IMR-90 (cell line): Measurements from ENCODE around the gene SLC29A1.

ENCODE experiments used
- BHLHE40 ChIP-seq: fragments of 150-350 bp; IDR thresholded peaks from 2 replicates; pipeline ENCODE4 v1.6.1; 2016; ENCODE audit warnings: mild to moderate bottlenecking, low read depth, low read length
- CEBPB ChIP-seq: IDR thresholded peaks from 2 replicates; pipeline ENCODE4 v1.6.1; 2012; ENCODE audit warnings: low read depth, low read length, improper control_type of control experiment
- CHD1 ChIP-seq: IDR thresholded peaks from 2 replicates; pipeline ENCODE4 v1.6.1; 2012; ENCODE audit warnings: low read depth, low read length, improper control_type of control experiment
- CTCF ChIP-seq: conservative IDR thresholded peaks from 2 replicates; pipeline ENCODE4 v1.5.1; 2012; ENCODE audit warnings: mild to moderate bottlenecking, low read depth, low read length, improper control_type of control experiment
- ELK1 ChIP-seq: fragments of 150-350 bp; IDR thresholded peaks from 2 replicates; pipeline ENCODE4 v1.6.1; 2016; ENCODE audit warnings: low read depth, mild to moderate bottlenecking, low read length, moderate library complexity, borderline replicate concordance
- FOS ChIP-seq: fragments of 150-350 bp; IDR thresholded peaks from 2 replicates; pipeline ENCODE4 v1.6.1; 2016; ENCODE audit warnings: low read depth, low read length
- MAFK ChIP-seq: IDR thresholded peaks from 2 replicates; pipeline ENCODE4 v1.6.1; 2012; ENCODE audit warnings: low read depth, low read length, improper control_type of control experiment
- MAZ ChIP-seq: IDR thresholded peaks from 2 replicates; pipeline ENCODE4 v1.6.1; 2012; ENCODE audit warnings: low read depth, mild to moderate bottlenecking, low read length, improper control_type of control experiment, moderate library complexity, borderline replicate concordance
- MXI1 ChIP-seq: IDR thresholded peaks from 2 replicates; pipeline ENCODE4 v1.6.1; 2012; ENCODE audit warnings: low read depth, mild to moderate bottlenecking, low read length, moderate library complexity, borderline replicate concordance
- POLR2A ChIP-seq: IDR thresholded peaks from 2 replicates; pipeline ENCODE4 v1.6.1; 2012; ENCODE audit warnings: mild to moderate bottlenecking, low read depth, low read length
- RAD21 ChIP-seq: IDR thresholded peaks from 2 replicates; pipeline ENCODE4 v1.6.1; 2012; ENCODE audit warnings: low read length, improper control_type of control experiment
- RCOR1 ChIP-seq: IDR thresholded peaks from 2 replicates; pipeline ENCODE4 v1.6.1; 2012; ENCODE audit warnings: mild to moderate bottlenecking, low read length, improper control_type of control experiment; ENCODE audit not compliant: insufficient replicate concordance
- RFX5 ChIP-seq: IDR thresholded peaks from 2 replicates; pipeline ENCODE4 v1.8.0; 2012; ENCODE audit warnings: low read depth, mild to moderate bottlenecking, low read length, moderate library complexity
- USF2 ChIP-seq: fragments of 150-350 bp; IDR thresholded peaks from 2 replicates; pipeline ENCODE4 v1.6.1; 2017; ENCODE audit warnings: mild to moderate bottlenecking, antibody characterized with exemption, low read length, low read depth

- TF ChIP-seq CTCF, result no peak
- TF ChIP-seq POLR2A, result no peak
- no peak for TF ChIP-seq CHD1
- TF ChIP-seq ELK1, result no peak
- no peak for TF ChIP-seq MAFK
- no peak for TF ChIP-seq RAD21
- TF ChIP-seq RFX5, result no peak
- TF ChIP-seq BHLHE40, result no peak
- no peak for TF ChIP-seq MAZ
- no peak for TF ChIP-seq USF2
- TF ChIP-seq MXI1, result no peak
- TF ChIP-seq RCOR1, result no peak
- TF ChIP-seq FOS, result no peak
- no peak for TF ChIP-seq CEBPB
These were observed 6.1 kb downstream of the SLC29A1 start for GRCh38 chr6:44229376-44230033.
